Melanocyte of skin (primary cell): Measurements from ENCODE around the gene BEX4. TPM values are rescaled to one million over a fixed set of nuclear protein-coding genes. Genes with fewer than 3 reads are reported as not detected.

Source experiments
- total RNA-seq, 2 donors: library from RNA; depleted of rRNA; stranded (reverse); fragments of >200 nt; gene quantifications; 2 replicates each; pipeline ENCODE4 v1.2.3, GENCODE V29; 2012

Gene BEX4
- 10 to 100 TPM; 18.2 to 28.3 TPM for total RNA-seq

GRCh38 chrX:103214870-103215424 lies at the start of gene BEX4:
Gene BEX4 (plus strand): TSS chrX:103215108. CDS start chrX:103216154, 1,046 bp downstream.

GRCh38 chrX:103254921-103255493 lies 40.1 kb downstream of the BEX4 start, which contains the start of gene TCEAL8:
Gene TCEAL8 (minus strand): TSS chrX:103255155. CDS start chrX:103253979, 1,176 bp downstream.

Other genes starting within 250 kb of the BEX4 start
- 10 to 100 TPM in 1 of 2 donors, 1 to 10 TPM in 1; 7.6 to 12.0 TPM for gene BEX1, start 150.9 kb upstream of the BEX4 start, total RNA-seq
- under 1 TPM in 1 of 2 donors, not detected in 1; under 0.01 TPM for gene NXF3, start 122.0 kb upstream of the BEX4 start, total RNA-seq
- 100 to 1,000 TPM in 1 of 2 donors, 10 to 100 TPM in 1; 93.6 to 121 TPM for gene TCEAL8, start 40.0 kb downstream of the BEX4 start, total RNA-seq
- not detected for gene TCEAL5, start 61.6 kb downstream of the BEX4 start, total RNA-seq
- gene BEX2, start 95.9 kb downstream of the BEX4 start, total RNA-seq = 1 to 10 TPM; 2.1 to 5.3 TPM
- gene TCEAL7, start 115.1 kb downstream of the BEX4 start, total RNA-seq = 10 to 100 TPM; 11.7 to 16.3 TPM
- gene TCEAL9, start 141.4 kb downstream of the BEX4 start, total RNA-seq = 10 to 100 TPM; 43.0 to 55.9 TPM
- gene BEX3, start 161.4 kb downstream of the BEX4 start, total RNA-seq = 100 to 1,000 TPM; 147 to 185 TPM